ENCODE data around the gene USP17L11.
"Not testable (repeated sequence)": the region's sequence is repeated elsewhere in the genome, so short reads cannot be mapped to it uniquely, and the experiment has no call there.

USP17L11 gene

DNA sequence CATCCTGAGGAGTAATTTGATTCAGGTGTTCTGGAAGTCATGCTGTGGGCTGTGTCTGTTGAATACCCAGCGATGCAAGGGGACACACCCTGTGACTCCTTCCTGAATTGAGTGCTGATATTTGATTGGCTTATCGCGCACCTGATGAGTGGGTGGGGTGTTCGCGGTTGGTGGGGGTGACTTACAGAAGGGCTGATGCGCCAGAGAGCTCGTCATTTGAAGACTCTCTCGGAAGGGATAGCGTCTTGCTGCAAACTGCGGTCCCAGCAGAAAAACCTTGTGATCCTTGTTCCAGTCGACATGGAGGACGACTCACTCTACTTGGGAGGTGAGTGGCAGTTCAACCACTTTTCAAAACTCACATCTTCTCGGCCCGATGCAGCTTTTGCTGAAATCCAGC lies at the start of gene USP17L11:
Gene USP17L11, plus strand, starts transcription at position 301 of the 400 bp plus-strand sequence. Its CDS starts 0 bp downstream, at position 301.
- H3K27ac ChIP-seq; DNase-seq (ENCODE audit: low read depth, low spot score): not testable (repeated sequence)

- H3K27ac ChIP-seq; DNase-seq (ENCODE audit: low read depth, low spot score): not testable (repeated sequence)
These were observed 49.2 kb upstream of the USP17L11 start for GRCh38 chr4:9165990-9166389.

DNA sequence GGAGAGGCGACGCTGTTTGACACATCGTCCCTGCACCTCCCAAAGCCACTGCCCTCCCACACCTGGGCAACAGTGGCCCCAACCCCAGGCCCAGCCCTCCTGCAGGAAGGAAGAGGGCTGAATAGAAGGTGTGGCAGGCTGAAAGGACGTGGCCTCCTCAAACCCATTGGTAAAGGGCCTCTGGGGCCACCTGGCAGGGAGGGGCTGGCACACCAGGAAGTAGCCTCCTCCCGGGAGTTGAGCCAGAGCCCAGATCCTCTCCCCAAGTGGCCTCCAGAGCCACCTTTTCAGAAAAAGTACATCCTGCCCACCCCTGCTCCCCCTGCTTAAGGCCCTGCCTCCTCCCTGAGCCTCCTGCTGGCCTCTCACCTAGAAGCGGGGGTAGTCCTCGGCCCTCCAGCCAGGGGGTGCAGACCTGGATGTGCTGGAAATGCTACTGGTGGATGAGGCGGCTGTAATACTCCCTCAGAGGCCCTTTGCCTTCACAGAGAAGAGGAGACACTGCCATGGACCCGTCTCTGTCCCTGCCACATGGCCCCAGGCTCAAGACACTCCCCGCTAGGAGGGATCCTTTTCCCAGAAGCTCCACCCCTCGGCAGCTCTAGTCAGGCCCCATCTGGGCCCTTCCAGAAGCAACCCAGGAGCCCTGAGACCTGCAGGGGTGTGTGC lies 45.3 kb upstream of the USP17L11 start, which contains the start of gene FAM90A26:
Gene FAM90A26, plus strand, starts transcription at position 619 of the 669 bp plus-strand sequence. CDS start 2,764 bp downstream, outside the sequence.
- not testable (repeated sequence) for H3K27ac ChIP-seq; DNase-seq (ENCODE audit: low read depth, low spot score)

DNA sequence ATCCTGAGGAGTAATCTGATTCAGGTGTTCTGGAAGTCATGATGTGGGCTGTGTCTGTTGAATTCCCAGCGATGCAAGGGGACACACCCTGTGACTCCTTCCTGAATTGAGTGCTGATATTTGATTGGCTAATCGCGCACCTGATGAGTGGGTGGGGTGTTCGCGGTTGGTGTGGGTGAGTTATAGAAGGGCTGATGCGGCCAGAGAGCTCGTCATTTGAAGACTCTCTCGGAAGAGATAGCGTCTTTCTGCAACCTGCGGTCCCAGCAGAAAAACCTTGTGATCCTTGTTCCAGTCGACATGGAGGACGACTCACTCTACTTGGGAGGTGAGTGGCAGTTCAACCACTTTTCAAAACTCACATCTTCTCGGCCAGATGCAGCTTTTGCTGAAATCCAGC lies 4.8 kb upstream of the USP17L11 start, which contains the start of gene USP17L10:
Gene USP17L10, plus strand, starts transcription at position 301 of the 400 bp plus-strand sequence. Its CDS starts 0 bp downstream, at position 301.
- DNase-seq (ENCODE audit: low read depth, low spot score); H3K27ac ChIP-seq: not testable (repeated sequence)

GRCh38 chr4:9214701-9215100 lies 504 bp upstream of the USP17L11 start:
- H3K27ac ChIP-seq; DNase-seq (ENCODE audit: low read depth, low spot score): not testable (repeated sequence)

- H3K27ac ChIP-seq; DNase-seq (ENCODE audit: low read depth, low spot score): not testable (repeated sequence)
These were observed 4.6 kb downstream of the USP17L11 start, which contains the start of gene USP17L12 for GRCh38 chr4:9219852-9220251. USP17L12 (plus strand) TSS chr4:9220152; CDS start chr4:9220152, 0 bp downstream.

DNA sequence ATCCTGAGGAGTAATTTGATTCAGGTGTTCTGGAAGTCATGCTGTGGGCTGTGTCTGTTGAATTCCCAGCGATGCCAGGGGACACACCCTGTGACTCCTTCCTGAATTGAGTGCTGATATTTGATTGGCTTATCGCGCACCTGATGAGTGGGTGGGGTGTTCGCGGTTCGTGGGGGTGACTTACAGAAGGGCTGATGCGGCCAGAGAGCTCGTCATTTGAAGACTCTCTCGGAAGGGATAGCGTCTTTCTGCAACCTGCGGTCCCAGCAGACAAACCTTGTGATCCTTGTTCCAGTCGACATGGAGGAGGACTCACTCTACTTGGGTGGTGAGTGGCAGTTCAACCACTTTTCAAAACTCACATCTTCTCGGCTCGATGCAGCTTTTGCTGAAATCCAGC lies 9.4 kb downstream of the USP17L11 start, which contains the start of gene USP17L13:
Gene USP17L13, plus strand, starts transcription at position 301 of the 400 bp plus-strand sequence. Its CDS starts 0 bp downstream, at position 301.
- H3K27ac ChIP-seq; DNase-seq (ENCODE audit: low read depth, low spot score): not testable (repeated sequence)

DNA sequence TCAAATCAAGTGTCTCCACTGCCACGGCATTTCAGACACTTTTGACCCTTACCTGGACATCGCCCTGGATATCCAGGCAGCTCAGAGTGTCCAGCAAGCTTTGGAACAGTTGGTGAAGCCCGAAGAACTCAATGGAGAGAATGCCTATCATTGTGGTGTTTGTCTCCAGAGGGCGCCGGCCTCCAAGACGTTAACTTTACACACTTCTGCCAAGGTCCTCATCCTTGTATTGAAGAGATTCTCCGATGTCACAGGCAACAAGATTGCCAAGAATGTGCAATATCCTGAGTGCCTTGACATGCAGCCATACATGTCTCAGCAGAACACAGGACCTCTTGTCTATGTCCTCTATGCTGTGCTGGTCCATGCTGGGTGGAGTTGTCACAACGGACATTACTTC lies 15.0 kb downstream of the USP17L11 start:
- not testable (repeated sequence) for H3K27ac ChIP-seq; DNase-seq (ENCODE audit: low read depth, low spot score)

DNA sequence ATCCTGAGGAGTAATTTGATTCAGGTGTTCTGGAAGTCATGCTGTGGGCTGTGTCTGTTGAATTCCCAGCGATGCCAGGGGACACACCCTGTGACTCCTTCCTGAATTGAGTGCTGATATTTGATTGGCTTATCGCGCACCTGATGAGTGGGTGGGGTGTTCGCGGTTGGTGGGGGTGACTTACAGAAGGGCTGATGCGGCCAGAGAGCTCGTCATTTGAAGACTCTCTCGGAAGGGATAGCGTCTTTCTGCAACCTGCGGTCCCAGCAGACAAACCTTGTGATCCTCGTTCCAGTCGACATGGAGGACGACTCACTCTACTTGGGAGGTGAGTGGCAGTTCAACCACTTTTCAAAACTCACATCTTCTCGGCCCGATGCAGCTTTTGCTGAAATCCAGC lies 18.9 kb downstream of the USP17L11 start, which contains the start of gene USP17L15:
Gene USP17L15, plus strand, starts transcription at position 301 of the 400 bp plus-strand sequence. Its CDS starts 0 bp downstream, at position 301.
- H3K27ac ChIP-seq; DNase-seq (ENCODE audit: low read depth, low spot score): not testable (repeated sequence)

DNA sequence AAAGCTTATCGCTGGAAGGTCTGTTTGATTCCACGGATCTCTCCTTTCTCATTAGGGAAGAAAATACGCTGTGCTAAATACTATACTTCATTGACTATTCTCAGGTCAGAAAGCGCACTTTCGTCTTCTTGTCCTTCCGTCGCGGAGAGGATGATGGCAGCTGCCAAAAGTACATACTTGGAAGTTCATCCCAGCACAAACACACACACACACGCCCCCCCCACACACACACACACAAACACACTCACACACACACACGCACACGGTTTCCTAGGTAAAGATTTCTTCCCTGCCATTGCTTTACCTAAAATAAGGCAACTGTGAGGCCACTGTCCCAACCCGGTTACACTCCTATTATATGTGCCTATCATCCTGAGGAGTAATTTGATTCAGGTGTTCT lies 23.3 kb downstream of the USP17L11 start:
- not testable (repeated sequence) for DNase-seq (ENCODE audit: low read depth, low spot score); H3K27ac ChIP-seq

- not testable (repeated sequence) for H3K27ac ChIP-seq; DNase-seq (ENCODE audit: low read depth, low spot score)
These were observed 28.4 kb downstream of the USP17L11 start, which contains the start of gene USP17L17 for GRCh38 chr4:9243579-9243978. USP17L17 (plus strand) TSS chr4:9243879; CDS start chr4:9243879, 0 bp downstream.

DNA sequence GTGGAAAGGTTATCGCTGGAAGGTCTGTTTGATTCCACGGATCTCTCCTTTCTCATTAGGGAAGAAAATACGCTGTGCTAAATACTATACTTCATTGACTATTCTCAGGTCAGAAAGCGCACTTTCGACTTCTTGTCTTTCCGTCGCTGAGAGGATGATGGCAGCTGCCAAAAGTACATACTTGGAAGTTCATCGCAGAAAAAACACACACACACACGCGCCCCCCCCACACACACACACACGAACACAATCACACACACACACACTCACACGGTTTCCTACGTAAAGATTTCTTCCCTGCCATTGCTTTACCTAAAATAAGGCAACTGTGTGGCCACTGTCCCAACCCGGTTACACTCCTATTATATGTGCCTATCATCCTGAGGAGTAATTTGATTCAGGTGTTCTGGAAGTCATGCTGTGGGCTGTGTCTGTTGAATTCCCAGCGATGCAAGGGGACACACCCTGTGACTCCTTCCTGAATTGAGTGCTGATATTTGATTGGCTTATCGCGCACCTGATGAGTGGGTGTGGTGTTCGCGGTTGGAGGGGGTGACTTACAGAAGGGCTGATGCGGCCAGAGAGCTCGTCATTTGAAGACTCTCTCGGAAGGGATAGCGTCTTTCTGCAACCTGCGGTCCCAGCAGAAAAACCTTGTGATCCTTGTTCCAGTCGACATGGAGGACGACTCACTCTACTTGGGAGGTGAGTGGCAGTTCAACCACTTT lies 32.9 kb downstream of the USP17L11 start, which contains the start of gene USP17L18:
Gene USP17L18, plus strand, starts transcription at position 678 of the 728 bp plus-strand sequence. Its CDS starts 0 bp downstream, at position 678.
- H3K27ac ChIP-seq; DNase-seq (ENCODE audit: low read depth, low spot score): not testable (repeated sequence)

- H3K27ac ChIP-seq; DNase-seq (ENCODE audit: low read depth, low spot score): not testable (repeated sequence)
These were observed 37.9 kb downstream of the USP17L11 start, which contains the start of gene USP17L19 for GRCh38 chr4:9253078-9253477. USP17L19 (plus strand) TSS chr4:9253378; CDS start chr4:9253378, 0 bp downstream.

GRCh38 chr4:9257824-9258223 lies 42.6 kb downstream of the USP17L11 start, which contains the start of gene USP17L20:
USP17L20 (plus strand) TSS chr4:9258124; CDS start chr4:9258124, 0 bp downstream.
- H3K27ac ChIP-seq; DNase-seq (ENCODE audit: low read depth, low spot score): not testable (repeated sequence)

GRCh38 chr4:9262572-9262971 lies 47.4 kb downstream of the USP17L11 start, which contains the start of gene USP17L21:
USP17L21 (plus strand) TSS chr4:9262872; CDS start chr4:9262872, 0 bp downstream.
- not testable (repeated sequence) for DNase-seq (ENCODE audit: low read depth, low spot score); H3K27ac ChIP-seq

Measured in epithelial cell of prostate (primary cell).